Measurements from ENCODE around the gene FAM222A.

DNA sequence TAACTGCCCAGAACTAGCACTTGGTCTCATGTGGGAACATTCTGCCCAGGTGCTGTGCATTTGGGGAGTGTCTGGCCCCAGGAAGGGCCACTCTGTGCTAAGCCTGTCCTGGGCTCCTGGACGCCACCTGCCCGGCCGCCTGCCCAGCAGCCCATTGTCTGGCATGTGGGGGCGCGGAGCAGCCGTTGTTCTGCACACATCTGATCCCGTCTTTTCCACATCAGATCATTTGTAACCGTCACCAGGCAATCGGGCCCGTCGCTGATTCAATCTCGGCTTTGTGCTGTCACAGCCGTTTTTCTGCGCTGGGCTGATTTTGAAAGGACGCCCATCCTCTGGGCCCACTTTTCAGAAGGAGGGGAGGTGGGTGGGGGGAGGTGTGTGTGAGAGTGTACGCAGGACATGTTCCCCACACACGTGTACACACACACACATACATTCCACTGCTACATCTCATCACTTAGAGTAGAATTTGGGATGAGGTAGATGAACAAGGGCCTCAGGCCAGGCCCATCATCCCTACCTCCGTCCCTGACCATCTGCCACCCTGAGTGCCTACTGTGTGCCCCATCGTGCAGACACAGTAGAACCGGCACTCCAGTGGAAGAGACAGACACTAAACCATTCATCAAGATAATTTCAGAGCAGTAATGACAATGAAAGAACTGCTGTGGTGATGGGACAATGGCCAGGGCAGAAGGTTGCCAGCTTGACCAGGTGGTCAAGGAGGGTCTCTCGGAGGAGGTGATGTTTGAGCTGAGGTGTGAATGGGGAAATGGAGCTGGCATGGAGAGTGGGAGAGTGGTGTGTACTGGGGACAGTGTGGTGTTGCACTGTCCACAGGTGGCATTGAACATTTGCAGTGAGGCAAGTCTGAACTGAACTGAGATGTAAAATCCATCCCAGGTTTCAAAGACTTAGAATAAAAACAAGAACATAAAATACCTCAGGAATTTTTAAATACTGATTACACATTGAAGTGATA lies 19.0 kb downstream of the FAM222A start:
- TF ChIP-seq MAX (IDR thresholded peaks at IDR 0.05) = no peak
- TF ChIP-seq, protein P1, sequence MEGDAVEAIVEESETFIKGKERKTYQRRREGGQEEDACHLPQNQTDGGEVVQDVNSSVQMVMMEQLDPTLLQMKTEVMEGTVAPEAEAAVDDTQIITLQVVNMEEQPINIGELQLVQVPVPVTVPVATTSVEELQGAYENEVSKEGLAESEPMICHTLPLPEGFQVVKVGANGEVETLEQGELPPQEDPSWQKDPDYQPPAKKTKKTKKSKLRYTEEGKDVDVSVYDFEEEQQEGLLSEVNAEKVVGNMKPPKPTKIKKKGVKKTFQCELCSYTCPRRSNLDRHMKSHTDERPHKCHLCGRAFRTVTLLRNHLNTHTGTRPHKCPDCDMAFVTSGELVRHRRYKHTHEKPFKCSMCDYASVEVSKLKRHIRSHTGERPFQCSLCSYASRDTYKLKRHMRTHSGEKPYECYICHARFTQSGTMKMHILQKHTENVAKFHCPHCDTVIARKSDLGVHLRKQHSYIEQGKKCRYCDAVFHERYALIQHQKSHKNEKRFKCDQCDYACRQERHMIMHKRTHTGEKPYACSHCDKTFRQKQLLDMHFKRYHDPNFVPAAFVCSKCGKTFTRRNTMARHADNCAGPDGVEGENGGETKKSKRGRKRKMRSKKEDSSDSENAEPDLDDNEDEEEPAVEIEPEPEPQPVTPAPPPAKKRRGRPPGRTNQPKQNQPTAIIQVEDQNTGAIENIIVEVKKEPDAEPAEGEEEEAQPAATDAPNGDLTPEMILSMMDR (IDR thresholded peaks at IDR 0.05 in 2 of 3, conservative IDR thresholded peaks at IDR 0.05 in 1 of 3; ENCODE audit: borderline replicate concordance in 1 of 3, insufficient read depth in 1 of 3, low read depth in 2 of 3, low read length in 2 of 3) = no peak
- TF ChIP-seq RAD21 (IDR thresholded peaks at IDR 0.05; ENCODE audit: low read depth) = no peak
- TF ChIP-seq, protein P2, sequence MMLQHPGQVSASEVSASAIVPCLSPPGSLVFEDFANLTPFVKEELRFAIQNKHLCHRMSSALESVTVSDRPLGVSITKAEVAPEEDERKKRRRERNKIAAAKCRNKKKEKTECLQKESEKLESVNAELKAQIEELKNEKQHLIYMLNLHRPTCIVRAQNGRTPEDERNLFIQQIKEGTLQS (IDR thresholded peaks at IDR 0.05) = no peak
- TF ChIP-seq EZH2 (IDR thresholded peaks at IDR 0.05) = no peak
- no peak for TF ChIP-seq REST (IDR thresholded peaks at IDR 0.05; ENCODE audit: low read depth)
- TF ChIP-seq SP1 (IDR thresholded peaks at IDR 0.05; ENCODE audit: low read depth) = no peak
